Activated T-cell treated with anti-CD3 and anti-CD28 coated beads for 48 hours (primary cell): ENCODE measurements around the gene EMC7.
"Not testable (repeated sequence)": the region's sequence is repeated elsewhere in the genome, so short reads cannot be mapped to it uniquely, and the experiment has no call there.

ENCODE experiments used
- DNase-seq: peaks from one replicate; pipeline ENCODE4 v3.0.0-alpha.2; 2020; ENCODE audit warnings: low read depth

The EMC7 gene

GRCh38 chr15:34084086-34084485 is 17.6 kb downstream of the EMC7 start:
- DNase-seq, result no peak

GRCh38 chr15:34079904-34080303 is 21.8 kb downstream of the EMC7 start:
- DNase-seq, result no peak

- no peak for DNase-seq
Observed at GRCh38 chr15:34078900-34079299, 22.8 kb downstream of the EMC7 start.

GRCh38 chr15:34076785-34077184 is 24.9 kb downstream of the EMC7 start:
- DNase-seq, result no peak

GRCh38 chr15:34070003-34070402 is 31.7 kb downstream of the EMC7 start:
- DNase-seq, result no peak

GRCh38 chr15:34065941-34066340 is 35.7 kb downstream of the EMC7 start:
- DNase-seq, result no peak

GRCh38 chr15:34065261-34065660 is 36.4 kb downstream of the EMC7 start:
- DNase-seq, result no peak

GRCh38 chr15:34064438-34064837 is 37.2 kb downstream of the EMC7 start:
- DNase-seq, result no peak

GRCh38 chr15:34059946-34060345 is 41.7 kb downstream of the EMC7 start:
- no peak for DNase-seq

- no peak for DNase-seq
Observed at GRCh38 chr15:34059476-34059875, 42.2 kb downstream of the EMC7 start.

GRCh38 chr15:34056911-34057310 is 44.8 kb downstream of the EMC7 start:
- no peak for DNase-seq

- no peak for DNase-seq
Observed at GRCh38 chr15:34055868-34056595, 45.6 kb downstream of the EMC7 start.

GRCh38 chr15:34054081-34054707 is 47.5 kb downstream of the EMC7 start:
- no peak for DNase-seq

- not testable (repeated sequence) for DNase-seq
Observed at GRCh38 chr15:34050385-34050784, 51.3 kb downstream of the EMC7 start.

GRCh38 chr15:34049112-34049511 is 52.5 kb downstream of the EMC7 start:
- DNase-seq, result no peak

- DNase-seq, result no peak
Observed at GRCh38 chr15:34047893-34048775, 53.5 kb downstream of the EMC7 start.

GRCh38 chr15:34046471-34047145 is 55.1 kb downstream of the EMC7 start:
- DNase-seq, result no peak

- DNase-seq, result no peak
Observed at GRCh38 chr15:34043813-34044212, 57.8 kb downstream of the EMC7 start.

- no peak for DNase-seq
Observed at GRCh38 chr15:34043391-34043790, 58.3 kb downstream of the EMC7 start.

GRCh38 chr15:34039790-34040113 is 61.9 kb downstream of the EMC7 start:
- DNase-seq, result no peak

GRCh38 chr15:34038871-34039789 is 62.5 kb downstream of the EMC7 start, which contains the start of gene AVEN:
Gene AVEN, minus strand, starts transcription at chr15:34039204. Its CDS starts 158 bp downstream, at chr15:34039046.
- DNase-seq, result peak; percentile 57
